GOT3 (cell line): ENCODE measurements around the gene PKNOX2.

Experiments used
- DNase-seq: peaks from one replicate; lab custom pipeline; 2025; ENCODE audit warnings: mixed read lengths; lab: John Stamatoyannopoulos, UW

PKNOX2 gene

GRCh38 chr11:125236072-125236825, 71.7 kb downstream of the PKNOX2 start:
- no peak for DNase-seq

GRCh38 chr11:125239585-125240560, 75.3 kb downstream of the PKNOX2 start:
- DNase-seq, result no peak

GRCh38 chr11:125241104-125241503, 76.6 kb downstream of the PKNOX2 start:
- no peak for DNase-seq

- no peak for DNase-seq
These were observed 77.7 kb downstream of the PKNOX2 start for GRCh38 chr11:125242141-125242775.

- DNase-seq, result no peak
These were observed 79.6 kb downstream of the PKNOX2 start for GRCh38 chr11:125244166-125244565.

- no peak for DNase-seq
These were observed 80.7 kb downstream of the PKNOX2 start for GRCh38 chr11:125245299-125245698.

GRCh38 chr11:125247431-125247830, 82.9 kb downstream of the PKNOX2 start:
- DNase-seq, result no peak

GRCh38 chr11:125250318-125251213, 86.0 kb downstream of the PKNOX2 start:
- DNase-seq, result no peak

GRCh38 chr11:125251214-125251545, 86.6 kb downstream of the PKNOX2 start:
- DNase-seq, result no peak

GRCh38 chr11:125251956-125252355, 87.4 kb downstream of the PKNOX2 start:
- no peak for DNase-seq

- no peak for DNase-seq
These were observed 88.7 kb downstream of the PKNOX2 start for GRCh38 chr11:125253289-125253688.

GRCh38 chr11:125253795-125254525, 89.4 kb downstream of the PKNOX2 start:
- no peak for DNase-seq

GRCh38 chr11:125256541-125257189, 92.1 kb downstream of the PKNOX2 start:
- no peak for DNase-seq

GRCh38 chr11:125257190-125257579, 92.6 kb downstream of the PKNOX2 start:
- no peak for DNase-seq

GRCh38 chr11:125257751-125258150, 93.2 kb downstream of the PKNOX2 start:
- DNase-seq, result no peak

- no peak for DNase-seq
These were observed 93.9 kb downstream of the PKNOX2 start for GRCh38 chr11:125258291-125259032.

- DNase-seq, result no peak
These were observed 97.0 kb downstream of the PKNOX2 start for GRCh38 chr11:125261588-125261987.

- no peak for DNase-seq
These were observed 97.8 kb downstream of the PKNOX2 start for GRCh38 chr11:125262194-125262829.

- DNase-seq, result no peak
These were observed 98.3 kb downstream of the PKNOX2 start for GRCh38 chr11:125262830-125263218.
